ENCODE measurements around the gene ARHGEF39. TPM values are rescaled to one million over a fixed set of nuclear protein-coding genes. Genes with fewer than 3 reads are reported as not detected.

The ARHGEF39 gene
- total and polyA plus RNA-seq, 2 donors from 2014 or later: 0.17 to 0.72 TPM

GRCh38 chr9:35658137-35658967 lies 6.6 kb downstream of the ARHGEF39 start, which contains the start of gene CCDC107:
Gene CCDC107 (plus strand): TSS chr9:35658292. CDS start chr9:35658380, 88 bp downstream.
- no peak for FAIRE-seq
- H3K4me1 ChIP-seq (ENCODE audit: control insufficient read depth in 2 of 3, insufficient read depth in 2 of 3, low read depth in 1 of 3, low read length in 3 of 3): peaks cover 0 to 10% (median 9%) of the 10 kb centered on the region in 3 donors
- intact Hi-C loops (cut with DNase I): no loop called here

DNA sequence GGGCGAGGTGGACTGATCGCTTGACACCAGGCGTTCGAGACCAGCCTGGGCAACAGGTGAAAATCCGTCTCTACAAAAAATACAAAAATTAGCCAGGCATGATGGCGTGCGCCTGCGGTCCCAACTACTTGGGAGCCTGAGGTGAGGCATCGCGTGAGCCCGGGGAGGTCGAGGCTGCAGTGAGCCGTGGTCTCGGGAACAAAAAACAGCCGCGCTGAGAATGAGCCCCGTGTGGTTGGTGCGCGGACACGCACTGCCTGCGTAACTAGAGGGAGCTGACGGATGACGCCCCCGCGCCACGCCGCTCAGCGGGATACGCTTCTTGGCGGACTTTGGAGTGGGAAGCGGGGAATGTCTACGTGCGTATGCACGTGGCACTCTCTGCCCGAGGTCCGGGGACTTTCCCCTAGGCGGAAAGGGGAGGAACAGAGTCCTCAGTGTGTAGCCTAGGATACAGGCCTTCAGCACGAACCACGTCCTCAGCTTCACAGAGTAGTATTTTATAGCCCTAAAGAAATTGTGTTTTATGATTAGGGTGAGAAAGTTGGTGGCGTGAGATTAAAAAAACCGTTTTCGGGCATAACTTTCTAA lies 7.4 kb downstream of the ARHGEF39 start, which contains the start of gene RMRP:
RMRP (minus strand) TSS at position 474 of the 591 bp plus-strand sequence.
- intact Hi-C loops (cut with DNase I): no loop called here

More at GRCh38 chr9:35658137-35658967, 6.6 kb downstream of the ARHGEF39 start, which contains the start of gene CCDC107:
- peak; percentile 63 for TF ChIP-seq CTCF (IDR thresholded peaks at IDR 0.05; ENCODE audit: borderline replicate concordance, extremely low read depth, insufficient read depth)
- Histone ChIP-seq H3K27me3 (ENCODE audit: control insufficient read depth, insufficient read depth, low read length) (no peaks in the 10 kb centered on the region), H3K9ac (ENCODE audit: low read length in 3 of 3) (peak within 1 kb of the TSS; percentile 87 to 97 (median 94)), H3K4me3 (ENCODE audit: low read length in 3 of 3) (peak within 1 kb of the TSS; percentile 73 to 91 (median 86)), H3K27ac (ENCODE audit: low read depth in 2 of 2, low read length in 2 of 2) (peak within 1 kb of the TSS; percentile 99 to 100), H3K9me3 (ENCODE audit: control insufficient read depth in 2 of 3, insufficient read depth in 1 of 3, low read length in 3 of 3) (no peaks in the 10 kb centered on the region), H3K36me3 (ENCODE audit: control insufficient read depth in 2 of 3, insufficient read depth in 3 of 3, low read length in 3 of 3) (peaks cover 0 to 10% (median 3%) of the 10 kb centered on the region in 3 donors)
- peak; percentile 92 to 97 (median 96) for DNase-seq

More for the DNA sequence above, 7.4 kb downstream of the ARHGEF39 start, which contains the start of gene RMRP:
- Histone ChIP-seq H3K9ac (ENCODE audit: low read length in 3 of 3) (peak within 1 kb of the TSS; percentile 87 to 97 (median 94)), H3K9me3 (ENCODE audit: control insufficient read depth in 2 of 3, insufficient read depth in 1 of 3, low read length in 3 of 3) (no peaks in the 10 kb centered on the region), H3K27ac (ENCODE audit: low read depth in 2 of 2, low read length in 2 of 2) (peak within 1 kb of the TSS; percentile 99 to 100), H3K27me3 (ENCODE audit: control insufficient read depth, insufficient read depth, low read length) (no peaks in the 10 kb centered on the region), H3K36me3 (ENCODE audit: control insufficient read depth in 2 of 3, insufficient read depth in 3 of 3, low read length in 3 of 3) (peaks cover 0 to 10% (median 3%) of the 10 kb centered on the region in 3 donors), H3K4me1 (ENCODE audit: control insufficient read depth in 2 of 3, insufficient read depth in 2 of 3, low read depth in 1 of 3, low read length in 3 of 3) (peaks cover 0 to 10% (median 9%) of the 10 kb centered on the region in 3 donors), H3K4me3 (ENCODE audit: low read length in 3 of 3) (peak within 1 kb of the TSS; percentile 73 to 91 (median 86))
- FAIRE-seq (peak; percentile 87), DNase-seq (peak; percentile 97 to 99 (median 99))
- TF ChIP-seq CTCF (IDR thresholded peaks at IDR 0.05; ENCODE audit: borderline replicate concordance, extremely low read depth, insufficient read depth): peak; percentile 34
